H9 (cell line): ENCODE measurements around the gene GAL3ST2. TPM values are rescaled to one million over a fixed set of nuclear protein-coding genes. Genes with fewer than 3 reads are reported as not detected.

Source experiments
- DNase-seq: peaks from one replicate; pipeline ENCODE4 v3.0.0-alpha.2; 2017
- H2AFZ ChIP-seq: one replicate; pipeline ENCODE4 v1.6.1; 2013; ENCODE audit warnings: mild to moderate bottlenecking, low read length, control low read depth, moderate library complexity
- H2AK5ac ChIP-seq: 2 replicates; pipeline ENCODE4 v1.6.1; 2013; ENCODE audit warnings: low read length, control low read depth, mixed read lengths; ENCODE audit not compliant: insufficient read length
- H2BK120ac ChIP-seq: one replicate; pipeline ENCODE4 v1.6.1; 2013; ENCODE audit warnings: low read depth, mild to moderate bottlenecking, low read length, control low read depth, inconsistent platforms; ENCODE audit not compliant: poor library complexity, severe bottlenecking
- H2BK12ac ChIP-seq: 2 replicates; pipeline ENCODE4 v1.6.1; 2013; ENCODE audit warnings: low read length, control low read depth, mixed read lengths, low read depth; ENCODE audit not compliant: insufficient read length
- H2BK15ac ChIP-seq: 2 replicates; pipeline ENCODE4 v1.6.1; 2013; ENCODE audit warnings: low read depth, low read length, control low read depth
- H2BK20ac ChIP-seq: one replicate; pipeline ENCODE4 v1.6.1; 2013; ENCODE audit warnings: low read depth, mild to moderate bottlenecking, low read length, control low read depth, inconsistent platforms; ENCODE audit not compliant: poor library complexity, severe bottlenecking
- H2BK5ac ChIP-seq: 2 replicates; pipeline ENCODE4 v1.6.1; 2013; ENCODE audit warnings: low read length, control low read depth, mixed read lengths; ENCODE audit not compliant: insufficient read length
- H3K14ac ChIP-seq: 2 replicates; pipeline ENCODE4 v1.6.1; 2013; ENCODE audit warnings: low read length, control low read depth; ENCODE audit not compliant: insufficient read depth
- H3K18ac ChIP-seq: 2 replicates; pipeline ENCODE4 v1.6.1; 2013; ENCODE audit warnings: low read depth, mild to moderate bottlenecking, mixed read lengths, low read length, control low read depth; ENCODE audit not compliant: insufficient read length
- H3K23ac ChIP-seq: 2 replicates; pipeline ENCODE4 v1.6.1; 2013; ENCODE audit warnings: low read length, control low read depth, mixed read lengths, low read depth; ENCODE audit not compliant: insufficient read length
- H3K23me2 ChIP-seq: 2 replicates; pipeline ENCODE4 v1.6.1; 2013; ENCODE audit warnings: low read depth, mild to moderate bottlenecking, mixed read lengths, low read length, control low read depth; ENCODE audit not compliant: insufficient read length, poor library complexity, severe bottlenecking
- H3K27ac ChIP-seq: 2 replicates; pipeline ENCODE4 v1.5.1; 2013; ENCODE audit warnings: low read length, control low read depth, mixed read lengths, low read depth; ENCODE audit not compliant: insufficient read length
- H3K27me3 ChIP-seq: 2 replicates; pipeline ENCODE4 v1.6.1; 2013; ENCODE audit warnings: low read length, control low read depth, inconsistent platforms; ENCODE audit not compliant: insufficient read depth
- H3K4ac ChIP-seq: 2 replicates; pipeline ENCODE4 v1.6.1; 2013; ENCODE audit warnings: low read depth, mild to moderate bottlenecking, control low read depth, inconsistent platforms, low read length, moderate library complexity
- H3K4me1 ChIP-seq: 2 replicates; pipeline ENCODE4 v1.6.1; 2013; ENCODE audit warnings: low read length, control low read depth, inconsistent platforms; ENCODE audit not compliant: insufficient read depth
- H3K4me2 ChIP-seq: 2 replicates; pipeline ENCODE4 v1.6.1; 2013; ENCODE audit warnings: low read length, control low read depth, mixed read lengths; ENCODE audit not compliant: insufficient read length, insufficient read depth
- H3K56ac ChIP-seq: 2 replicates; pipeline ENCODE4 v1.6.1; 2013; ENCODE audit warnings: low read depth, mild to moderate bottlenecking, mixed read lengths, low read length, control low read depth; ENCODE audit not compliant: insufficient read length
- H3K79me1 ChIP-seq: 2 replicates; pipeline ENCODE4 v1.6.1; 2013; ENCODE audit warnings: low read depth, mild to moderate bottlenecking, moderate library complexity, low read length, control low read depth, inconsistent platforms; ENCODE audit not compliant: insufficient read depth, poor library complexity, severe bottlenecking
- H3K79me2 ChIP-seq: 2 replicates; pipeline ENCODE4 v1.6.1; 2013; ENCODE audit warnings: low read length, control low read depth, inconsistent platforms; ENCODE audit not compliant: insufficient read depth
- H3K9ac ChIP-seq: 2 replicates; pipeline ENCODE4 v1.6.1; 2013; ENCODE audit warnings: low read length, control low read depth, mixed read lengths; ENCODE audit not compliant: insufficient read length; ENCODE audit errors: extremely low read depth
- H3K9me3 ChIP-seq: one replicate; pipeline ENCODE4 v1.6.1; 2013; ENCODE audit warnings: low read depth, low read length, inconsistent platforms; ENCODE audit not compliant: control insufficient read depth
- H3T11ph ChIP-seq: one replicate; pipeline ENCODE4 v1.6.1; 2013; ENCODE audit warnings: mild to moderate bottlenecking, low read length, control low read depth, inconsistent platforms
- H4K20me1 ChIP-seq: one replicate; pipeline ENCODE4 v1.6.1; 2013; ENCODE audit not compliant: control insufficient read depth, insufficient read length, insufficient read depth
- H4K5ac ChIP-seq: 2 replicates; pipeline ENCODE4 v1.6.1; 2013; ENCODE audit warnings: low read depth, mild to moderate bottlenecking, mixed read lengths, low read length, control low read depth; ENCODE audit not compliant: insufficient read length
- H4K8ac ChIP-seq: replicated peaks from 2 replicates; pipeline ENCODE4 v1.6.1; 2013; ENCODE audit warnings: low read length, control low read depth, mixed read lengths, low read depth; ENCODE audit not compliant: insufficient read length
- H4K91ac ChIP-seq: 2 replicates; pipeline ENCODE4 v1.6.1; 2013; ENCODE audit warnings: low read depth, mild to moderate bottlenecking, moderate library complexity, mixed read lengths, low read length, control low read depth; ENCODE audit not compliant: insufficient read length
- H3K27ac Mint-ChIP-seq, 3 experiments: 2 replicates in 2 of 3; 3 replicates in 1 of 3; pipeline ENCODE4 v1.8.0; 2020 to 2021; ENCODE audit warnings: mixed read lengths in 3 of 3, mild to moderate bottlenecking in 1 of 3, moderate library complexity in 1 of 3
- H3K27me3 Mint-ChIP-seq: 2 replicates; pipeline ENCODE4 v1.8.0; 2021; ENCODE audit warnings: low read depth, mild to moderate bottlenecking, moderate library complexity, mixed read lengths
- H3K36me3 Mint-ChIP-seq, 3 experiments: 2 replicates in 2 of 3; 3 replicates in 1 of 3; pipeline ENCODE4 v1.8.0; 2020 to 2021; ENCODE audit warnings: low read depth in 3 of 3, mixed read lengths in 3 of 3; ENCODE audit not compliant: insufficient read depth in 1 of 3
- H3K4me1 Mint-ChIP-seq, 2 experiments: 2 replicates each; pipeline ENCODE4 v1.8.0; 2020; ENCODE audit warnings: mixed read lengths in 2 of 2
- H3K4me3 Mint-ChIP-seq, 2 experiments: 2 replicates in 1 of 2; 3 replicates in 1 of 2; pipeline ENCODE4 v1.8.0; 2020 to 2021; ENCODE audit warnings: mild to moderate bottlenecking in 2 of 2, mixed read lengths in 2 of 2, moderate library complexity in 1 of 2
- H3K9me3 Mint-ChIP-seq, 2 experiments: 2 replicates in 1 of 2; 3 replicates in 1 of 2; pipeline ENCODE4 v1.8.0; 2020; ENCODE audit warnings: mild to moderate bottlenecking in 2 of 2, mixed read lengths in 2 of 2, moderate library complexity in 1 of 2
- CTCF ChIP-seq: fragments of 200-600 bp; sonication (generic); conservative IDR thresholded peaks from 3 replicates; pipeline ENCODE4 v1.8.0; 2021; ENCODE audit warnings: antibody characterized with exemption, mild to moderate bottlenecking
- WGBS: extraction: QIAGEN DNeasy Blood & Tissue Kit; methylation state at CpG from one replicate; pipeline ENCODE4 v1.1.7; 2013; ENCODE audit warnings: missing lambda C conversion rate, low lambda C conversion rate, mixed read lengths; ENCODE audit not compliant: insufficient read length; ENCODE audit errors: extremely low coverage; 5-methylcytosine and 5-hydroxymethylcytosine counted together
- total RNA-seq: library from RNA; stranded (reverse); gene quantifications from 2 replicates; pipeline ENCODE4 v1.2.1, GENCODE V29; 2021

GAL3ST2 gene
- total RNA-seq, 1 experiment from 2014 or later = 0.33 TPM

GRCh38 chr2:241769819-241770184 lies 6.8 kb upstream of the GAL3ST2 start:
- Mint-ChIP-seq H3K9me3 (no peaks in the 10 kb centered on the region), H3K36me3 (no peaks in the 10 kb centered on the region; a peak in 1 of 7 replicates), H3K27ac (no peak overlapping the region), H3K4me3 (no peak overlapping the region), H3K27me3 (peaks cover 2% of the 10 kb centered on the region), H3K4me1 (peaks cover 15 to 27% of the 10 kb centered on the region in 2 experiments)
- Histone ChIP-seq H3K4me2 (no peak overlapping the region), H2AK5ac (no peak overlapping the region), H3K56ac (no peak overlapping the region), H3K27ac (no peak overlapping the region), H3K14ac (no peak overlapping the region), H2BK12ac (no peak overlapping the region), H3K9ac (no peak overlapping the region), H2BK120ac (no peak overlapping the region), H3K18ac (no peak overlapping the region), H3K27me3 (no peaks in the 10 kb centered on the region), H4K91ac (no peak overlapping the region), H4K8ac (no peak overlapping the region), H3K9me3 (no peaks in the 10 kb centered on the region), H3K23me2 (no peaks in the 10 kb centered on the region), H2BK15ac (no peak overlapping the region), H2AFZ (no peak overlapping the region), H2BK5ac (no peak overlapping the region), H3K4ac (no peak overlapping the region), H3K4me1 (no peaks in the 10 kb centered on the region), H3K23ac (no peak overlapping the region), H2BK20ac (no peak overlapping the region), H3T11ph (no peak overlapping the region), H3K79me1 (no peaks in the 10 kb centered on the region), H4K5ac (no peak overlapping the region), H4K20me1 (no peaks in the 10 kb centered on the region), H3K79me2 (no peaks in the 10 kb centered on the region)
- DNase-seq = no peak
- no CpG with 5 or more reads among the region's 13 CpGs for WGBS
- TF ChIP-seq CTCF = no peak
